RWPE2 (cell line): ENCODE measurements around the gene NTNG1.

Experiments
- ATAC-seq: fragments of 200-7000 bp; cut with Tn5 transposase; 3 replicates; pipeline ENCODE4 v1.9.1; 2021; ENCODE audit warnings: low read depth
- DNase-seq: peaks from one replicate; pipeline ENCODE4 v3.0.0-alpha.2; 2020; ENCODE audit warnings: low spot score
- H3K27ac ChIP-seq: fragments of 450-650 bp; 2 replicates; pipeline ENCODE4 v1.5.1; 2017; ENCODE audit warnings: mild to moderate bottlenecking; ENCODE audit not compliant: poor library complexity, severe bottlenecking
- H3K27me3 ChIP-seq: fragments of 250-450 bp; sonication (Bioruptor Pico); 2 replicates; pipeline ENCODE4 v1.5.1; 2021; ENCODE audit warnings: mild to moderate bottlenecking, moderate library complexity; ENCODE audit not compliant: insufficient read depth, poor library complexity, severe bottlenecking
- H3K36me3 ChIP-seq: fragments of 250-450 bp; sonication (Bioruptor Pico); 2 replicates; pipeline ENCODE4 v1.5.1; 2020; ENCODE audit warnings: low read depth, mild to moderate bottlenecking, moderate library complexity
- H3K4me1 ChIP-seq: fragments of 250-450 bp; sonication (Bioruptor Pico); 2 replicates; pipeline ENCODE4 v1.5.1; 2021; ENCODE audit warnings: mild to moderate bottlenecking, moderate library complexity; ENCODE audit not compliant: insufficient read depth, poor library complexity, severe bottlenecking
- H3K4me3 ChIP-seq: fragments of 250-450 bp; sonication (Bioruptor Pico); 2 replicates; pipeline ENCODE4 v1.5.1; 2021; ENCODE audit warnings: mild to moderate bottlenecking, moderate library complexity; ENCODE audit not compliant: severe bottlenecking
- H3K9me3 ChIP-seq: fragments of 250-450 bp; sonication (Bioruptor Pico); 2 replicates; pipeline ENCODE4 v1.5.1; 2021; ENCODE audit warnings: mild to moderate bottlenecking, moderate library complexity; ENCODE audit not compliant: severe bottlenecking
- CTCF ChIP-seq: fragments of 450-650 bp; IDR thresholded peaks from one replicate; pipeline ENCODE4 v1.5.1; 2017; ENCODE audit warnings: mild to moderate bottlenecking, moderate library complexity; ENCODE audit not compliant: poor library complexity, severe bottlenecking

The NTNG1 gene

GRCh38 chr1:107460035-107460434 is 319.2 kb downstream of the NTNG1 start:
- Histone ChIP-seq H3K27ac (no peak overlapping the region), H3K36me3 (no peaks in the 10 kb centered on the region), H3K4me3 (no peak overlapping the region), H3K9me3 (no peaks in the 10 kb centered on the region), H3K27me3 (no peaks in the 10 kb centered on the region), H3K4me1 (no peaks in the 10 kb centered on the region)
- ATAC-seq, result no peak
- TF ChIP-seq CTCF, result no peak
- no peak for DNase-seq

DNA sequence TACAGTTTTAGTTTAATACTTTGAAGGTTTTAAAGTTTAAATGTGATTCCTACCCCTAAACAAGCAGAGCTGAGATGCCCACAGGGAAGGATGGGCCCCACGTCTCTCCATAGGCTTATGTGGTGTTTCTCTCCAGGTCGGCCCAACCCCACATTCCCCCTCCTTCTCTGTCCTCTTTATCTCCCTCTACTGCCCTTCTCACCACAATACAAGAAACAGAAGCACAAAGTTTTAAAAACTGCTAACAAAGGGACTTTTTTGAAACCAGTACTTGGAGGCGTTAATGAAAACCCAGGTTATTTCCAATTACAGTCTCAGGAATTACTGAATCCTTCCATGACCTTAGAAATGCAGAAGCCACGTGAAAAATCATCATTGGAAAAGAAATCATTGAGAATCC is 324.0 kb downstream of the NTNG1 start:
- DNase-seq, result no peak
- no peak for ATAC-seq
- H3K27me3 ChIP-seq, result no peaks in the 10 kb centered on the region
- TF ChIP-seq CTCF, result no peak
- H3K4me1 ChIP-seq, result no peaks in the 10 kb centered on the region
- H3K9me3 ChIP-seq, result no peaks in the 10 kb centered on the region
- H3K4me3 ChIP-seq, result no peak overlapping the region
- no peaks in the 10 kb centered on the region for H3K36me3 ChIP-seq
- no peak overlapping the region for H3K27ac ChIP-seq

- Histone ChIP-seq H3K9me3 (no peaks in the 10 kb centered on the region), H3K4me3 (no peak overlapping the region), H3K4me1 (no peaks in the 10 kb centered on the region), H3K36me3 (no peaks in the 10 kb centered on the region), H3K27ac (no peak overlapping the region), H3K27me3 (no peaks in the 10 kb centered on the region)
- no peak for TF ChIP-seq CTCF
- DNase-seq, result no peak
- ATAC-seq, result no peak
These were observed 326.4 kb downstream of the NTNG1 start for GRCh38 chr1:107467286-107467685.

DNA sequence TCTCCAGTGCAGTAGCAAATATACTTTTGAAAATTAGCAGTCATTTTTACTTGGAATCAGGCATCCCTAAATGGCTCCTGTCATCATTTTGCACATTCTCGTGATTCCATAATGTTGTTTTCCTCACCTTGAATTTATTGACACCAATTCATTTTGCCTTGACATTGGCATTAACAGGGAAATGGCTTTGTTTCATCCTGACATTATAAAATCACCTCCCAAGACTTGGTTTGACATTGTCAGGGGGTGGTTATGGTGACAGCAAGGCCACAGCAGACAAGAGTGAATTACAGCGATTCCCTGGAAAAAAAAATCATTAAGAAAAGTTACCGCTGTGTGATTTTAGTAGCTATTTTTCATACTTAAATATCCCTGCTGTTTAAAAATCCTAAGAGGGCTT is 327.0 kb downstream of the NTNG1 start:
- Histone ChIP-seq H3K36me3 (no peaks in the 10 kb centered on the region), H3K4me3 (no peak overlapping the region), H3K27me3 (no peaks in the 10 kb centered on the region), H3K9me3 (no peaks in the 10 kb centered on the region), H3K4me1 (no peaks in the 10 kb centered on the region), H3K27ac (no peak overlapping the region)
- TF ChIP-seq CTCF, result no peak
- DNase-seq, result no peak
- no peak for ATAC-seq

GRCh38 chr1:107473065-107473464 is 332.2 kb downstream of the NTNG1 start:
- no peak for TF ChIP-seq CTCF
- ATAC-seq (no peak), DNase-seq (no peak)
- no peaks in the 10 kb centered on the region for H3K4me1 ChIP-seq
- no peak overlapping the region for H3K27ac ChIP-seq
- H3K9me3 ChIP-seq, result no peaks in the 10 kb centered on the region
- H3K27me3 ChIP-seq, result no peaks in the 10 kb centered on the region
- H3K36me3 ChIP-seq, result no peaks in the 10 kb centered on the region
- no peak overlapping the region for H3K4me3 ChIP-seq
